Ectodermal cell (in vitro differentiated cells): ENCODE measurements around the gene PODN.

Source experiments
- H3K27ac ChIP-seq: 2 replicates; pipeline ENCODE4 v1.7.0; 2013; ENCODE audit warnings: mild to moderate bottlenecking, low read depth, low read length; ENCODE audit not compliant: insufficient read depth, poor library complexity, severe bottlenecking
- H3K27me3 ChIP-seq: 2 replicates; pipeline ENCODE4 v1.7.0; 2013; ENCODE audit warnings: mild to moderate bottlenecking, low read length; ENCODE audit not compliant: insufficient read depth, control insufficient read depth, poor library complexity, severe bottlenecking
- H3K36me3 ChIP-seq: one replicate; pipeline ENCODE4 v1.7.0; 2013; ENCODE audit warnings: low read length; ENCODE audit not compliant: control insufficient read depth, insufficient read depth
- H3K4me1 ChIP-seq: one replicate; pipeline ENCODE4 v1.7.0; 2013; ENCODE audit warnings: low read length; ENCODE audit not compliant: control insufficient read depth, insufficient read depth
- H3K4me3 ChIP-seq: 2 replicates; pipeline ENCODE4 v1.7.0; 2013; ENCODE audit warnings: low read depth, low read length, control low read depth; ENCODE audit not compliant: insufficient read depth
- H3K9me3 ChIP-seq: 2 replicates; pipeline ENCODE4 v1.7.0; 2013; ENCODE audit warnings: mild to moderate bottlenecking, low read length, moderate library complexity; ENCODE audit not compliant: control insufficient read depth
- WGBS, 2 experiments: methylation state at CpG; one replicate each; pipeline ENCODE4 v1.1.7; 2013; ENCODE audit warnings: missing lambda C conversion rate in 2 of 2; 5-methylcytosine and 5-hydroxymethylcytosine counted together

PODN gene

GRCh38 chr1:53049574-53049967 is 12.4 kb upstream of the PODN start:
- no peaks in the 10 kb centered on the region for H3K36me3 ChIP-seq
- WGBS, 2 experiments, result 88 to 90% methylated on average over 3 of the region's 3 CpGs

GRCh38 chr1:53050310-53050709 is 11.7 kb upstream of the PODN start:
- Histone ChIP-seq H3K4me1 (peaks cover 15% of the 10 kb centered on the region), H3K9me3 (no peaks in the 10 kb centered on the region), H3K36me3 (no peaks in the 10 kb centered on the region), H3K27me3 (no peaks in the 10 kb centered on the region), H3K4me3 (no peak overlapping the region), H3K27ac (no peak overlapping the region)
- WGBS, 2 experiments, result 97 to 100% methylated on average over 2 of the region's 2 CpGs

More at GRCh38 chr1:53049574-53049967, 12.4 kb upstream of the PODN start:
- H3K27me3 ChIP-seq, result no peaks in the 10 kb centered on the region
- no peak overlapping the region for H3K27ac ChIP-seq
- H3K9me3 ChIP-seq, result no peaks in the 10 kb centered on the region
- no peak overlapping the region for H3K4me3 ChIP-seq
- H3K4me1 ChIP-seq, result peaks cover 15% of the 10 kb centered on the region

- H3K27ac ChIP-seq, result no peak overlapping the region
- no peaks in the 10 kb centered on the region for H3K36me3 ChIP-seq
- H3K4me1 ChIP-seq, result peaks cover 15% of the 10 kb centered on the region
- no peak overlapping the region for H3K4me3 ChIP-seq
- H3K27me3 ChIP-seq, result no peaks in the 10 kb centered on the region
- no peaks in the 10 kb centered on the region for H3K9me3 ChIP-seq
- 83 to 89% methylated on average over 1 of the region's 1 CpG for WGBS, 2 experiments
Measured at GRCh38 chr1:53051676-53052075, 10.3 kb upstream of the PODN start.

- H3K36me3 ChIP-seq, result no peaks in the 10 kb centered on the region
- peaks cover 49% of the 10 kb centered on the region for H3K27me3 ChIP-seq
- 93% methylated on average over 2 of the region's 2 CpGs for WGBS, 2 experiments
- no peaks in the 10 kb centered on the region for H3K4me1 ChIP-seq
- no peak overlapping the region for H3K4me3 ChIP-seq
- H3K27ac ChIP-seq, result no peak overlapping the region
- H3K9me3 ChIP-seq, result no peaks in the 10 kb centered on the region
Measured at GRCh38 chr1:53057127-53057526, 4.9 kb upstream of the PODN start.

GRCh38 chr1:53060579-53060978 is 1.4 kb upstream of the PODN start:
- H3K4me3 ChIP-seq, result no peak overlapping the region
- WGBS, 2 experiments, result 94 to 96% methylated on average over 1 of the region's 1 CpG

GRCh38 chr1:53061123-53061858 is 722 bp upstream of the PODN start:
- H3K4me1 ChIP-seq, result peaks cover 11% of the 10 kb centered on the region
- H3K27ac ChIP-seq, result no peak overlapping the region
- H3K27me3 ChIP-seq, result peaks cover 83% of the 10 kb centered on the region
- H3K9me3 ChIP-seq, result no peaks in the 10 kb centered on the region
- 56 to 57% methylated on average over 19 of the region's 19 CpGs for WGBS, 2 experiments
- H3K36me3 ChIP-seq, result no peaks in the 10 kb centered on the region
- peak overlapping the region; percentile 42 for H3K4me3 ChIP-seq

More at GRCh38 chr1:53060579-53060978, 1.4 kb upstream of the PODN start:
- no peaks in the 10 kb centered on the region for H3K9me3 ChIP-seq
- H3K36me3 ChIP-seq, result no peaks in the 10 kb centered on the region
- H3K4me1 ChIP-seq, result peaks cover 11% of the 10 kb centered on the region
- H3K27me3 ChIP-seq, result peaks cover 83% of the 10 kb centered on the region
- H3K27ac ChIP-seq, result no peak overlapping the region

GRCh38 chr1:53062708-53063591 is 937 bp downstream of the PODN start:
- Histone ChIP-seq H3K27ac (no peak overlapping the region), H3K36me3 (no peaks in the 10 kb centered on the region), H3K4me3 (peak overlapping the region; percentile 42), H3K9me3 (no peaks in the 10 kb centered on the region), H3K27me3 (peaks cover 76% of the 10 kb centered on the region), H3K4me1 (peaks cover 11% of the 10 kb centered on the region)
- WGBS, 2 experiments, result 11 to 12% methylated on average over 61 of the region's 61 CpGs

- 82 to 87% methylated on average over 9 of the region's 9 CpGs for WGBS, 2 experiments
- H3K27me3 ChIP-seq, result peaks cover 66% of the 10 kb centered on the region
- H3K27ac ChIP-seq, result no peak overlapping the region
- H3K9me3 ChIP-seq, result no peaks in the 10 kb centered on the region
- no peaks in the 10 kb centered on the region for H3K36me3 ChIP-seq
- H3K4me1 ChIP-seq, result peaks cover 11% of the 10 kb centered on the region
- H3K4me3 ChIP-seq, result no peak overlapping the region
Measured at GRCh38 chr1:53063744-53064515, 1.9 kb downstream of the PODN start.

- Histone ChIP-seq H3K9me3 (no peaks in the 10 kb centered on the region), H3K27me3 (peaks cover 51% of the 10 kb centered on the region), H3K27ac (no peak overlapping the region), H3K4me3 (no peak overlapping the region), H3K36me3 (no peaks in the 10 kb centered on the region), H3K4me1 (peaks cover 11% of the 10 kb centered on the region)
- WGBS, 2 experiments, result 88 to 93% methylated on average over 7 of the region's 7 CpGs
Measured at GRCh38 chr1:53065391-53065790, 3.4 kb downstream of the PODN start.

GRCh38 chr1:53066488-53066887 is 4.5 kb downstream of the PODN start:
- Histone ChIP-seq H3K27me3 (peaks cover 40% of the 10 kb centered on the region), H3K9me3 (no peaks in the 10 kb centered on the region), H3K4me3 (no peak overlapping the region), H3K4me1 (peaks cover 11% of the 10 kb centered on the region), H3K36me3 (no peaks in the 10 kb centered on the region), H3K27ac (no peak overlapping the region)
- 93 to 95% methylated on average over 5 of the region's 6 CpGs for WGBS, 2 experiments
